Endodermal cell (in vitro differentiated cells): Measurements from ENCODE around the gene ASIC5. TPM values are rescaled to one million over a fixed set of nuclear protein-coding genes. Genes with fewer than 3 reads are reported as not detected.

Experiments used
- DNase-seq: peaks from one replicate; pipeline ENCODE4 v3.0.0-alpha.2; 2017
- H3K27ac ChIP-seq: 2 replicates; pipeline ENCODE4 v1.5.1; 2013; ENCODE audit warnings: mild to moderate bottlenecking, low read depth, low read length, moderate library complexity
- H3K27me3 ChIP-seq: 2 replicates; pipeline ENCODE4 v1.6.1; 2013; ENCODE audit warnings: mild to moderate bottlenecking, low read length, moderate library complexity; ENCODE audit not compliant: insufficient read depth, control insufficient read depth, poor library complexity, severe bottlenecking
- H3K36me3 ChIP-seq: 2 replicates; pipeline ENCODE4 v1.7.0; 2013; ENCODE audit warnings: mild to moderate bottlenecking, low read length, moderate library complexity; ENCODE audit not compliant: control insufficient read depth, insufficient read depth
- H3K4me1 ChIP-seq: one replicate; pipeline ENCODE4 v1.7.0; 2013; ENCODE audit warnings: low read length; ENCODE audit not compliant: control insufficient read depth, insufficient read depth
- H3K4me3 ChIP-seq: 2 replicates; pipeline ENCODE4 v1.5.1; 2013; ENCODE audit warnings: mild to moderate bottlenecking, low read length, moderate library complexity
- H3K9ac ChIP-seq: 2 replicates; pipeline ENCODE4 v1.6.1; 2013; ENCODE audit warnings: mild to moderate bottlenecking, low read length, moderate library complexity; ENCODE audit not compliant: poor library complexity, severe bottlenecking; ENCODE audit errors: extremely low read depth
- H3K9me3 ChIP-seq: 2 replicates; pipeline ENCODE4 v1.6.1; 2013; ENCODE audit warnings: mild to moderate bottlenecking, low read length, moderate library complexity; ENCODE audit not compliant: control insufficient read depth
- H3K27ac Mint-ChIP-seq: 2 replicates; pipeline ENCODE4 v1.8.0; 2020; ENCODE audit warnings: mixed read lengths
- H3K27me3 Mint-ChIP-seq: 2 replicates; pipeline ENCODE4 v1.8.0; 2021; ENCODE audit warnings: mild to moderate bottlenecking, mixed read lengths; ENCODE audit not compliant: insufficient read depth
- H3K36me3 Mint-ChIP-seq: 2 replicates; pipeline ENCODE4 v1.8.0; 2020; ENCODE audit warnings: low read depth, mixed read lengths
- H3K4me1 Mint-ChIP-seq: 2 replicates; pipeline ENCODE4 v1.8.0; 2020; ENCODE audit warnings: mixed read lengths
- H3K4me3 Mint-ChIP-seq: 2 replicates; pipeline ENCODE4 v1.8.0; 2020; ENCODE audit warnings: mild to moderate bottlenecking, moderate library complexity, mixed read lengths
- H3K9me3 Mint-ChIP-seq: 2 replicates; pipeline ENCODE4 v1.8.0; 2020; ENCODE audit warnings: mild to moderate bottlenecking, mixed read lengths
- CTCF ChIP-seq: fragments of 200-600 bp; sonication (generic); conservative IDR thresholded peaks from 2 replicates; pipeline ENCODE4 v1.5.0; 2021; ENCODE audit warnings: antibody characterized with exemption, mild to moderate bottlenecking
- WGBS, 2 experiments: methylation state at CpG; one replicate each; pipeline versions ENCODE4 v1.1.5 to v1.1.7; 2013; ENCODE audit warnings: missing lambda C conversion rate in 2 of 2, mixed read lengths in 1 of 2; ENCODE audit not compliant: insufficient coverage in 1 of 2, insufficient read length in 1 of 2; 5-methylcytosine and 5-hydroxymethylcytosine counted together
- total RNA-seq, 2 donors: library from RNA; stranded (reverse); fragmentation: NEBNext Ultra II Directional in 1 of 2; extraction: Animal tissue kit (Norgen Biotek cat#: 25700) in 1 of 2; gene quantifications; 2 replicates in 1 of 2; 3 replicates in 1 of 2; pipeline ENCODE4 v1.2.1, GENCODE V29; 2021

Gene ASIC5
- total RNA-seq, 2 donors from 2014 or later, result not detected

- no peaks in the 10 kb centered on the region for H3K36me3 ChIP-seq
- no peaks in the 10 kb centered on the region for H3K27me3 Mint-ChIP-seq
- no peak for TF ChIP-seq CTCF
- WGBS, 2 experiments, result 81 to 100% methylated on average over 1 to 3 of the region's 3 CpGs
- no peak overlapping the region for H3K27ac ChIP-seq
- no peaks in the 10 kb centered on the region for H3K36me3 Mint-ChIP-seq
- H3K27me3 ChIP-seq, result no peaks in the 10 kb centered on the region
- DNase-seq, result no peak
- peaks cover 24% of the 10 kb centered on the region for H3K9me3 ChIP-seq
- no peak overlapping the region for H3K27ac Mint-ChIP-seq
- peaks cover 33% of the 10 kb centered on the region for H3K9me3 Mint-ChIP-seq
- H3K4me1 ChIP-seq, result no peaks in the 10 kb centered on the region
- H3K4me3 Mint-ChIP-seq, result no peak overlapping the region
- no peak overlapping the region for H3K9ac ChIP-seq
- no peak overlapping the region for H3K4me3 ChIP-seq
- H3K4me1 Mint-ChIP-seq, result no peaks in the 10 kb centered on the region
Measured at GRCh38 chr4:155891058-155891457, 25.0 kb upstream of the ASIC5 start.

DNA sequence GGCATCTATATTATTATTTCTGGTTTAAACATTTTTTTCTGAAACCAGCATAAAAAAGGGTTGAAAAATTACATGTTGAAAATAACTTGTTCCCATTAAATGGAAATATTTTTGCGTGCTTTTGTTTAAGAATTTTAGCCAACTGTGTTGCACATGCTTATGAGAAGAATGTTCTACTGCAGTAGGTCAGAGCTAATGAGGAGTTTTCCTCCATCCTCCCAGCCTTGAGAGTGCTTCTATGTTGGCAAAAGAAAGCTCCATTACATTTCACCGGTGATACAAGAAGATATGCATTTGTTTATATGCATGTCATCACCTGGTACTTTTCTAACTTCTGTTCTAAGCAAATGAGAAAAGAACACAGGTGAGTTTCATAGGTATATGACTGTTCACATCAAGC lies 23.9 kb upstream of the ASIC5 start:
- Mint-ChIP-seq H3K27me3 (no peaks in the 10 kb centered on the region), H3K9me3 (peaks cover 30% of the 10 kb centered on the region), H3K36me3 (no peaks in the 10 kb centered on the region), H3K4me3 (no peak overlapping the region), H3K4me1 (peaks cover 1% of the 10 kb centered on the region), H3K27ac (no peak overlapping the region)
- TF ChIP-seq CTCF, result no peak
- Histone ChIP-seq H3K4me1 (no peaks in the 10 kb centered on the region), H3K36me3 (no peaks in the 10 kb centered on the region), H3K9me3 (peaks cover 24% of the 10 kb centered on the region), H3K9ac (no peak overlapping the region), H3K4me3 (no peak overlapping the region), H3K27ac (no peak overlapping the region), H3K27me3 (no peaks in the 10 kb centered on the region)
- 79 to 90% methylated on average over 2 of the region's 2 CpGs for WGBS, 2 experiments
- DNase-seq, result no peak

GRCh38 chr4:155889031-155889793 lies 23.1 kb upstream of the ASIC5 start:
- Histone ChIP-seq H3K27me3 (no peaks in the 10 kb centered on the region), H3K9me3 (peaks cover 24% of the 10 kb centered on the region), H3K4me1 (no peaks in the 10 kb centered on the region), H3K4me3 (no peak overlapping the region), H3K9ac (no peak overlapping the region), H3K27ac (no peak overlapping the region), H3K36me3 (no peaks in the 10 kb centered on the region)
- 59 to 74% methylated on average over 4 to 5 of the region's 5 CpGs for WGBS, 2 experiments
- Mint-ChIP-seq H3K4me1 (peaks cover 1% of the 10 kb centered on the region), H3K36me3 (no peaks in the 10 kb centered on the region), H3K27ac (no peak overlapping the region), H3K9me3 (peaks cover 30% of the 10 kb centered on the region), H3K27me3 (no peaks in the 10 kb centered on the region), H3K4me3 (no peak overlapping the region)
- no peak for DNase-seq
- TF ChIP-seq CTCF, result no peak
